HCT116 (cell line): ENCODE measurements around the gene SLC25A4. TPM values are rescaled to one million over a fixed set of nuclear protein-coding genes. Genes with fewer than 3 reads are reported as not detected.

Experiments
- ATAC-seq: fragments of 200-7000 bp; cut with Tn5 transposase; 2 replicates; pipeline ENCODE4 v1.9.1; 2020; ENCODE audit warnings: mild to moderate bottlenecking, moderate library complexity
- BruUV-seq: library from RNA; stranded (reverse); fragments of 400-500 nt; replicated peaks from 2 replicates; lab custom pipeline; 2021; lab: Mats Ljungman, UMichigan
- CTCF ChIA-PET: fragments of 300-600 bp; sonication (Branson Sonifier 250); formaldehyde crosslinking; loops from one replicate; lab custom pipeline; 2021; ENCODE audit warnings: antibody characterized with exemption; lab: Charles Lee
- POLR2A ChIA-PET: fragments of 300-600, 350-600 bp; sonication (Branson Sonifier 250); formaldehyde crosslinking; loops from one replicate; lab custom pipeline; 2021; ENCODE audit warnings: antibody characterized with exemption; lab: Charles Lee
- RAD21 ChIA-PET, 2 experiments: fragments of 300-600 bp; sonication (Branson Sonifier 250); formaldehyde crosslinking; loops; one replicate each; lab custom pipeline; 2023; ENCODE audit warnings: low total read pairs in 2 of 2; ENCODE audit not compliant: uncharacterized antibody in 2 of 2, unreplicated experiment in 2 of 2, low non-redundant PET in 1 of 2; lab: Charles Lee
- DNase-seq: peaks from one replicate; pipeline ENCODE4 v3.0.0-alpha.2; 2010; ENCODE audit warnings: low read depth, low spot score
- H2AFZ ChIP-seq: fragments of 200-600 bp; shearing (Covaris generic), sonication (generic); 2 replicates; pipeline ENCODE4 v1.6.1; 2017; ENCODE audit warnings: low read depth, mixed run types, mixed read lengths, antibody characterized with exemption, low read length; ENCODE audit not compliant: poor library complexity, severe bottlenecking
- H3K27ac ChIP-seq: 2 replicates; pipeline ENCODE4 v1.5.1; 2012; ENCODE audit warnings: low read depth, low read length
- H3K27me3 ChIP-seq: fragments of 200-600 bp; sonication (generic); 2 replicates; pipeline ENCODE4 v1.6.1; 2016; ENCODE audit warnings: mixed run types, low read length, mixed read lengths; ENCODE audit not compliant: insufficient read depth
- H3K36me3 ChIP-seq, 2 experiments: fragments of 200-500 bp in 1 of 2; fragments of 200-600 bp in 1 of 2; sonication (Bioruptor generic) in 1 of 2; sonication (generic) in 1 of 2; 2 replicates each; pipeline versions ENCODE4 v1.5.1 to v1.6.1; 2014 to 2016; ENCODE audit warnings: low read length in 2 of 2, inconsistent platforms in 1 of 2, mixed read lengths in 1 of 2, mixed run types in 1 of 2; ENCODE audit not compliant: insufficient read depth in 2 of 2, control insufficient read depth in 1 of 2
- H3K4me1 ChIP-seq, 2 experiments: fragments of 200-600 bp in 1 of 2; sonication (generic) in 1 of 2; 2 replicates each; pipeline versions ENCODE4 v1.5.1 to v1.6.1; 2012 to 2017; ENCODE audit warnings: low read length in 2 of 2, inconsistent platforms in 1 of 2, mild to moderate bottlenecking in 1 of 2, mixed read lengths in 1 of 2, mixed run types in 1 of 2, moderate library complexity in 1 of 2; ENCODE audit not compliant: insufficient read depth in 2 of 2, control insufficient read depth in 1 of 2
- H3K4me2 ChIP-seq: fragments of 200-600 bp; sonication (generic); 2 replicates; pipeline ENCODE4 v1.6.1; 2017; ENCODE audit warnings: mixed run types, low read length, mixed read lengths
- H3K4me3 ChIP-seq, 2 experiments: fragments of 200-600 bp in 1 of 2; sonication (generic) in 1 of 2; replicated peaks in 1 of 2; 2 replicates each; pipeline ENCODE4 v1.5.1; 2011 to 2016; ENCODE audit warnings: low read length in 2 of 2, control low read depth in 1 of 2, low read depth in 1 of 2, mild to moderate bottlenecking in 1 of 2, mixed read lengths in 1 of 2, mixed run types in 1 of 2
- H3K79me2 ChIP-seq: fragments of 200-600 bp; sonication (generic); 2 replicates; pipeline ENCODE4 v1.6.1; 2017; ENCODE audit warnings: mild to moderate bottlenecking, mixed run types, low read length, moderate library complexity, mixed read lengths; ENCODE audit not compliant: insufficient read depth
- H3K9ac ChIP-seq: fragments of 200-600 bp; sonication (generic); 2 replicates; pipeline ENCODE4 v1.6.1; 2016; ENCODE audit warnings: low read length, mixed read lengths
- H3K9me2 ChIP-seq: fragments of 200-600 bp; sonication (generic), shearing (Covaris generic); 2 replicates; pipeline ENCODE4 v1.6.1; 2017; ENCODE audit warnings: mixed run types, mild to moderate bottlenecking, moderate library complexity; ENCODE audit not compliant: insufficient read depth
- H3K9me3 ChIP-seq, 2 experiments: fragments of 200-500 bp in 1 of 2; fragments of 200-600 bp in 1 of 2; sonication (Bioruptor generic) in 1 of 2; sonication (generic) in 1 of 2; 2 replicates each; pipeline ENCODE4 v1.6.1; 2014 to 2017; ENCODE audit warnings: low read length in 2 of 2, mixed read lengths in 2 of 2, inconsistent platforms in 1 of 2, low read depth in 1 of 2, mild to moderate bottlenecking in 1 of 2, mixed run types in 1 of 2, moderate library complexity in 1 of 2; ENCODE audit not compliant: control insufficient read depth in 1 of 2, insufficient read depth in 1 of 2
- H4K20me1 ChIP-seq: fragments of 200-600 bp; sonication (generic), shearing (Covaris generic); 2 replicates; pipeline ENCODE4 v1.6.1; 2017; ENCODE audit warnings: mixed run types, mild to moderate bottlenecking, moderate library complexity; ENCODE audit not compliant: insufficient read depth
- CEBPB ChIP-seq: IDR thresholded peaks from 2 replicates; pipeline ENCODE4 v1.6.1; 2012; ENCODE audit warnings: low read depth
- CTCF ChIP-seq, 3 experiments: fragments of 200-600 bp in 1 of 3; sonication (generic) in 1 of 3; IDR thresholded peaks in 2 of 3; conservative IDR thresholded peaks in 1 of 3; 2 replicates each; pipeline ENCODE4 v1.5.1; 2012 to 2017; ENCODE audit warnings: low read depth in 2 of 3, low read length in 2 of 3, antibody characterized with exemption in 1 of 3, borderline replicate concordance in 1 of 3, control low read depth in 1 of 3, mild to moderate bottlenecking in 1 of 3, mixed read lengths in 1 of 3, mixed run types in 1 of 3, moderate library complexity in 1 of 3; ENCODE audit not compliant: insufficient read depth in 1 of 3
- EGR1 ChIP-seq: IDR thresholded peaks from 2 replicates; pipeline ENCODE4 v1.6.1; 2012; ENCODE audit warnings: low read depth
- EZH2phosphoT487 ChIP-seq: fragments of 200-600 bp; IDR thresholded peaks from 2 replicates; pipeline ENCODE4 v1.6.1; 2018; ENCODE audit warnings: antibody characterized with exemption, borderline replicate concordance
- JUND ChIP-seq: IDR thresholded peaks from 2 replicates; pipeline ENCODE4 v1.6.1; 2012
- POLR2A ChIP-seq: IDR thresholded peaks from 2 replicates; pipeline ENCODE4 v1.7.0; 2011; ENCODE audit warnings: borderline replicate concordance; ENCODE audit not compliant: insufficient read depth, insufficient read length; ENCODE audit errors: extremely low read depth
- POLR2AphosphoS5 ChIP-seq: IDR thresholded peaks from 2 replicates; pipeline ENCODE4 v1.6.1; 2011; ENCODE audit warnings: mild to moderate bottlenecking, low read depth, low read length, moderate library complexity
- RAD21 ChIP-seq: IDR thresholded peaks from 2 replicates; pipeline ENCODE4 v1.6.1; 2012; ENCODE audit warnings: low read depth, mild to moderate bottlenecking
- REST ChIP-seq: IDR thresholded peaks from 2 replicates; pipeline ENCODE4 v1.6.1; 2012; ENCODE audit warnings: low read depth
- SIN3A ChIP-seq: IDR thresholded peaks from 2 replicates; pipeline ENCODE4 v1.6.1; 2012; ENCODE audit warnings: low read depth
- TCF7L2 ChIP-seq: IDR thresholded peaks from 2 replicates; pipeline ENCODE4 v1.7.0; 2011; ENCODE audit warnings: borderline replicate concordance, inconsistent platforms; ENCODE audit not compliant: insufficient read depth, insufficient read length; ENCODE audit errors: extremely low read depth
- YY1 ChIP-seq: IDR thresholded peaks from 2 replicates; pipeline ENCODE4 v1.6.1; 2011; ENCODE audit warnings: low read length, low read depth, moderate library complexity, mild to moderate bottlenecking; ENCODE audit not compliant: insufficient replicate concordance; ENCODE audit errors: extremely low read depth
- ZBTB33 ChIP-seq: IDR thresholded peaks from 2 replicates; pipeline ENCODE4 v1.6.1; 2011; ENCODE audit warnings: mild to moderate bottlenecking, low read length, moderate library complexity; ENCODE audit not compliant: insufficient replicate concordance; ENCODE audit errors: extremely low read depth
- ZNF274 ChIP-seq: fragments of 200-500 bp; sonication (Bioruptor generic); IDR thresholded peaks from 2 replicates; pipeline ENCODE4 v1.6.1; 2014; ENCODE audit warnings: mild to moderate bottlenecking, low read depth, low read length, inconsistent platforms
- intact Hi-C: fragments of 100-400 bp; cut with micrococcal nuclease; formaldehyde crosslinking; loops from 2 replicates; pipeline ENCODE4 v1.10.0; 2022
- total RNA-seq: library from RNA; stranded (reverse); gene quantifications from one replicate; pipeline ENCODE4 v1.2.1, GENCODE V29; 2021; ENCODE audit not compliant: unreplicated experiment
- TF ChIP-seq, protein P1 (sequence below): IDR thresholded peaks from 2 replicates; pipeline ENCODE4 v1.6.1; 2012
- TF ChIP-seq, protein P2 (sequence below): IDR thresholded peaks from 2 replicates; pipeline ENCODE4 v1.6.1; 2012

SLC25A4 gene
- total RNA-seq, 1 experiment from 2014 or later, result 27.9 TPM

DNA sequence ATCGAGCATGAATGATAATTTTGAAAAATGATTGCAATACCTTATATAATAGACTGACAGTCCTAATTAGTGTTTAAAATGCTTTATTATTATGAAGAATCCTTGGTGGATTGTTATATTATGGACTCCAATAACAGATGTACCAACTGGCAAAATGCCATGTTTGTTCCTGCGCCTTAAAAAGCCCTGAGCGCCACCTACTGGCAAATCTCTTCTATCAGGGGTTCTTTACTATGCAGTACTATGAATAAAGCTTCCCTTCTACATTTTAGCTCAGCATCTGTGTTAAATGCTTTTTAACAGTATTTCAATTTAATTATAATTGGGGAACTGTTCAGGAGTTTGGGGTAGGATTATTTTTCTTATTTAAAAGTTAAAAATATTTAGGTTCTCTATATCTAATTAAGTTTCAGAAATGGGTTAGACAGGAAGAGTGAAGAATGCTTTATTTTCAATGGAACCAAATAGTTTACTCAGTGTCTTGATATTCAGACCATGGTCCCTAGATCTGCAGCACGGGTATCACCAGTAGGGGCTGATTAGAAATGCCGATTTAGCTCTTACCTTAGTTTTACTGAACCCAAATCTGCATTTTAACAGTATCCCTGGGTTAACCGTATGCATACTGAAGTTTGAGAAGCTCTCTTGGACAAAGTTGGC, 40.7 kb downstream of the SLC25A4 start (continued):
- TF ChIP-seq RAD21 (peak; percentile 78), POLR2A (no peak)

GRCh38 chr4:185186769-185187168, 43.7 kb downstream of the SLC25A4 start:
- CTCF ChIA-PET, result no interaction called here
- no peak for TF ChIP-seq POLR2AphosphoS5
- TF ChIP-seq REST, result no peak
- TF ChIP-seq, protein P1, sequence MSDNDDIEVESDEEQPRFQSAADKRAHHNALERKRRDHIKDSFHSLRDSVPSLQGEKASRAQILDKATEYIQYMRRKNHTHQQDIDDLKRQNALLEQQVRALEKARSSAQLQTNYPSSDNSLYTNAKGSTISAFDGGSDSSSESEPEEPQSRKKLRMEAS, result no peak
- no peak for TF ChIP-seq JUND
- no peak for TF ChIP-seq ZNF274
- no peak for TF ChIP-seq SIN3A
- TF ChIP-seq YY1, result no peak
- TF ChIP-seq POLR2A, result no peak
- TF ChIP-seq ZBTB33, result no peak
- TF ChIP-seq CTCF (IDR thresholded peaks at IDR 0.05 in 2 of 3, conservative IDR thresholded peaks at IDR 0.05 in 1 of 3; ENCODE audit: borderline replicate concordance in 1 of 3, insufficient read depth in 1 of 3, low read depth in 2 of 3, low read length in 2 of 3), result no peak
- no peak for TF ChIP-seq TCF7L2
- no peak for TF ChIP-seq EZH2phosphoT487
- TF ChIP-seq CEBPB, result no peak
- TF ChIP-seq, protein P2, sequence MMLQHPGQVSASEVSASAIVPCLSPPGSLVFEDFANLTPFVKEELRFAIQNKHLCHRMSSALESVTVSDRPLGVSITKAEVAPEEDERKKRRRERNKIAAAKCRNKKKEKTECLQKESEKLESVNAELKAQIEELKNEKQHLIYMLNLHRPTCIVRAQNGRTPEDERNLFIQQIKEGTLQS, result no peak
- no peak for TF ChIP-seq EGR1

More at GRCh38 chr4:185186769-185187168, 43.7 kb downstream of the SLC25A4 start:
- H3K27me3 ChIP-seq, result no peaks in the 10 kb centered on the region
- no peaks in the 10 kb centered on the region for H3K9me2 ChIP-seq
- BruUV-seq, result no TSS peak
- H3K9ac ChIP-seq, result no peak overlapping the region
- RAD21 ChIA-PET, result no interaction called here
- no peak overlapping the region for H3K27ac ChIP-seq
- H3K4me3 ChIP-seq, result no peak overlapping the region
- H4K20me1 ChIP-seq, result peaks cover 4% of the 10 kb centered on the region; the same call in 1 of the 2 replicates
- no peak for DNase-seq
- H3K79me2 ChIP-seq, result peaks cover 78% of the 10 kb centered on the region
- no peak for ATAC-seq
- no peak overlapping the region for H3K4me2 ChIP-seq
- no peaks in the 10 kb centered on the region for H3K9me3 ChIP-seq
- H2AFZ ChIP-seq, result no peak overlapping the region
- H3K36me3 ChIP-seq, result peaks cover 3 to 16% of the 10 kb centered on the region in 2 experiments; a peak in 1 of 4 replicates
- no peaks in the 10 kb centered on the region for H3K4me1 ChIP-seq
- intact Hi-C loops, result no loop called here
- POLR2A ChIA-PET, result interaction anchor here (1.2 kb wide), 1 partner anchor 9 kb away, joined by 4 read pairs; no protein-coding TSS in a partner anchor
